G401.6 (cell line): ENCODE data around the gene EDEM3.

Experiments
- FAIRE-seq: peaks from 2 replicates; lab custom pipeline; 2012; peaks lifted over from hg19 to GRCh38; lab: Jason Lieb, UNC

EDEM3 gene

DNA sequence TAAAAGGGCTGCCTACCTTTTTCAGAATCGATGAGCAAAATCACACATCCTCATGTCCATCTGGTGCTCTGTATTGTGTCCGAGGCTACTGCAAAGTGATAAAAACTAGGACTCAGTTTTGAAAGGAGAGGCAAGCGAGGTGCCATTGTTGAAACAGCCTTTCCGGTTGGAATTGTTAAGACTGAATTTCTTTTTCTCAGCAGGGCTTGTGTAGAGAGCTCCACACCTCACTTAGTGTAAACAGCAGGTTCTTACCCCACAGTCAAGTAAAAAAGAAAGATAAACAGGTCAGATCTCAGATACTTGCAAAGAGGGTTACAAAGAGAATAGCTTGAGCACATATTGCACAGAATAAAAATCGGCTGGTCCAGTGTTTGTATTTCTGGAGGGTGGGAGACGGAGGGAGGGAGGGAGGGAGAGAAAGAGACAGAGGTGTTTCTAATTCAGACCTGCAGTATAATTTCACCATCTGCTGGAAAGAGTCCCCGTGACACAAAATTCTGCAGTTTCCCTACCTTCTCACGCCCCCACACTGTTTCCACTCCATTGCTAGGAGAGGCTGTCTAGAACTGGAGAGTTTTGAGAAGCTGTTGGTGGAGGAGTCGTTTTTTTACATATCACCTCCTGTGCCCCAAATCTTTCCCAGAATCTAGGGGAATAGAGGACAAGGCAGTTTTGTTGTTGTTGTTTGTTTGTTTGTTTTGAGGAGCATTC, 82.5 kb downstream of the EDEM3 start:
- no peak for FAIRE-seq

DNA sequence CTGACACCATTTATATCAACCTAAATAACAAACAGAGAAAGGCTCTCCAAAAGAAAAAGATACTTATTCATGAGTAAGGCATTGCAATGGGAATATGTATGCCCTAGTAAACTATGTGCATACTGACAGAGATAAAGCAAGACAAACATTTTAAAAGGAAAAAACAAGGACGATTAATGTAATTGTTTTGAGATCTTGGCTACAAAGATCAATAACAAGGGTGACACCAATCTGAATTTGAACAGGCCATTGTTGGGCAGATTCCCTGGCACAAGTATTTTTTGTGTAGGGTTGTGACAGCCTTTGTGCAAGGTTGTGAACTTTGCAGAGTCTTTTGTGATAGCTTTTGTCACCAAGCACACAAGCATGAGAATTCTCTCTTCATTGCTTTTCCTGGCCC, 85.3 kb downstream of the EDEM3 start:
- FAIRE-seq = no peak

DNA sequence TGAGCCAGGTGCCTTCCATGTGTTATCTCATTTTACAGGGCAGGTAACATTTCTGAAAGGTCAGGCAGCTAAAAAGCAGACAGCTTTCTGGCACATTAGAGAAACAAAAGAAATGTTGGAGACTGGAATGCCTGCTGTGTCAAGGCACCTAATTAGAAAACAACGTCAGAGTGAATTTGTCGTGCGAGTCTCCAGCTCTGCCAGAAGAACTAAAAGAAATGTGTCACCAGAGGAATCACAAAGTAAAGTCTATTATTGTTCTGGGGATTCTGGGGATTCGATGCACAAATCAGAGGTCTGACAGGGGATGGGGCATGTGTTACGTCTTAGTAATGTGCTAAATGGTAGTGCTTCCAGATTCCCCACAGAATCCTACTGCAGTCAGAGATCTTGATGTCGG, 89.3 kb downstream of the EDEM3 start:
- FAIRE-seq = no peak

DNA sequence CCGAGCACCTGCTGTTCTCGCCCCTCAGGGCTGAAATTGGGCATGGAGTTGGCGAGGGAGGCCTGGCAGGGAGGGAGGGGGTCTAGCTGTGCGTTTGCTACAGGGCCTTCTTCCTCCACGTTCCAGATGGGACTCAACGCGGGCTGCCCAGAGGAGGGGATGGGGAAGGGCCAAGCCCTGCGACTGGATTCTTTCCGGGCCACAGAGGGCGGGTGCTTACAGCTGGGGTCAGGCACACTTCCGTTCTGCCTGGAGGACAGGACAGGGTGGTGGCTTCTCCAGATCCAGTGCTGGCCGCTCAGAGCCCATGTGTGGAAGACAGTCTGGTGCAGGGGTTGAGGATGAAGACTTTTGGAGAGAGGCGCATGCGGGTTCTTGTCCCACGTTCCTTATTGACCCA, 90.0 kb downstream of the EDEM3 start:
- FAIRE-seq = no peak

DNA sequence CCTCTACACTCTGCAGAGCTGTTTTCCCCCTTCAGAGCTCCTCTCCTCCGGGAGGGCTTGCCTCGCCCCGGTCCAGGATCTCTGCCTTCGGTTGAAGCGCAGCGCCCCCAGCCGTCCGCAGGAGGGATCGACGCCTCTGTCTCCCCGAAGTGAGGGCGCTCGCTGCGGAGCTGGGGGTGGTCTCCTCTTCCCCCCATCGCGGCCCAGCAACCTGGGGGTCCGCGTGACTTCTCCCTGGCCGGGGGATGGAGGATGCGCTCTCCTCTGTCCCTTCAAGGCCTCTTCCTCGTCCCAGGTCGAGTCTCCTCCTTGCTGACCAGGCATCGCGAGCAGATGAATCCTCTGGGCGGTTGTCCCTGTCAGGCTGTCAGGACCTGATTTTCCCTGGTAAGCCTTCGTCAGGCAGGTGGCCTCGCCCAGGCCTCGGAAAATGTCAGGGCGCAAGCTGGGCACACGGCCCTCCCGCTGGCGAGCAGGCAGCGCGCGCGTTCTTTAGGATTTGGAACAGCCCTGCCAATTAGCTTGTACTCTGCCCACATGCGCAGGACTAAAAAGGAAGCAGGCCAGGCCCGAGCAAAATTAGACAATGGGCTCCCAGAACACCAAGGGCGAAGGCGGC, 90.5 kb downstream of the EDEM3 start:
- FAIRE-seq = no peak

DNA sequence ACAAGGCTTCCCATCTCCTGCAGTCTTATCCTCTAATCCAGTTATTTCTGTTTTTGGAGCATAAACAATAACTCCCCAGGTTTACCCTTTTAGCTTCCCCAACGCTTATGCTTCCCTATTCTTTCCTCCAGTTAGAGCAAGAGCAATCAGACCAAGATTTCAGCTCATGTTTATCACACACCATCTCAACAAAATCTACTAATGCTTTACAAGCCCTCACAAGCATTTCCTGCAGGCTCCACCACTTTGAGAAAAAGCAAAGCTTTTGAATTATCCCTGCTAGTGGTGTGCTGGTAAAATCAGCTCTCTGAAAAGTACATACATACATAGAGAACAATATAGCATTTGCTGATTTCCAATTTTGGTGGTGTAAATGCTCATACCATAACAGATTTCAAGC, 92.9 kb downstream of the EDEM3 start:
- FAIRE-seq = no peak

DNA sequence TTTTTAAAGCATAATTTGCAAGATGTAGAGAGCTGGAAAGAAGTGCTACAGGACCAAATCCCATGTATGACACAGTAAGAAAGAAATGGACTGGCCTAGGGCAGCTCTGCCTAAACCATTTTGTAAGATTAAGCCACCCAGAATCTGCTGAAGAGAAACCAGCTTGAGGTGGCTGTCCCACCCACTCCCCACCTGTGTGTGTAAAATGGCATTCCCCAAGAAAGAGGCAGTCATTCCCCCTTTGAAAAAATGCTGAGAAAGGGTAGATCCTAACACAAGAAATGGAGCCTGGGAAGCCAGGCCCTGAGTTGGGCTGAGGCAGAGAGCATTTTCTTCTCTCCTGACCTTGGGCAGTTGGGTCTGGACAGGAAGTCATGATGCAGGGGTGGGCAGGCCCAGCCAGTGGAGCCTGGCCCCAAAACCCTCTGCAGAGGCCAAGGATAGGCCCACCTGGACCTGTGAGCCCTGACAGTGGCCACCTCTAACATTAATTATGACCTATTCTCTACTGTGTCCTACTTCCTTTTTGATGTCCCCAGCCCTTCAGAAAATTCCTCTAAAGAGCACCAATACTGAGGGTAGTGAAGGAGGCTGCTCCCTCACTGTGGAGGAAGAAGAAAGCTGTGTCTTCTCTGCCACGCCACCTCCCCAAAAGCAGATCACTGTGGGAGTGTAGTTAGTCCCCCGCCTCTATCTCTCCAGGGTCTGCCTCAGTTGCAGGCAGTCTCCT, 94.0 kb downstream of the EDEM3 start:
- FAIRE-seq = no peak

DNA sequence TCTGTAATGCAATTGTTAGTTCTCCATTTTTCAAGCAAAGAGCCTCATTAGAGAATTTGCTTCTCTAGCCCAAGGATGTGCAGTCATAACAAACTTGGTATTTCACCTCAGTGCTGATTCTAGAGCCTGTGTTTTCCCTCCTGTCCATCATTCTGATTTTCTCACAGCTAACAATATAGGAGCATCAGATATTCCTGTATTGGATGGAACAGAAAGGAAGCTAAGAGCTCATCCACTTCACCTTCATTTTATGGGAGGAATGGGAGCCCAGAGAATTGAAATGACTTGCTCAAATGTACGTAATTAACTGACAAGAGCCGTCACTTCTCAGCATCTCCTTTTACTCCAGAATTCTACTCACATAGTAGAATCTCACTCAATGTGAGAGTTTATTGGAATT, 96.6 kb downstream of the EDEM3 start:
- no peak for FAIRE-seq

DNA sequence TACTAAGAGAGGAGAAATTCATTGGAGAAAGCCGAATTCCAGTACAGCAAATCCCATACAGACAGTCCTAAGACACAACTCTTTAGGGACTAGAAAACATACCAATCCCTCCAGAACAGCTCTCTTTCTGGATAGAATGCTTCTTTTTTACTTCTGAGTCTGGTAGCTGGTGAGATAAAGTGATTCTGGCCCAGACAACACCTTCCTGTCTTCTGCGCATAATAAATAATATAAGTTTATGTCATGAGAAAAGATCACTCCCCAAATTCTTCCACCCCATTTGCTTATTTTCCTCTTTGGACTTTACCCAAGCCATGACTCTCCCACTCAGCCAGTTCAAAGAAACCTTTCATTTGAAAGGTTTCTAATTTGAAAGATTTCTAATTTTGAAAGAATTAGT, 98.4 kb downstream of the EDEM3 start:
- FAIRE-seq = no peak

DNA sequence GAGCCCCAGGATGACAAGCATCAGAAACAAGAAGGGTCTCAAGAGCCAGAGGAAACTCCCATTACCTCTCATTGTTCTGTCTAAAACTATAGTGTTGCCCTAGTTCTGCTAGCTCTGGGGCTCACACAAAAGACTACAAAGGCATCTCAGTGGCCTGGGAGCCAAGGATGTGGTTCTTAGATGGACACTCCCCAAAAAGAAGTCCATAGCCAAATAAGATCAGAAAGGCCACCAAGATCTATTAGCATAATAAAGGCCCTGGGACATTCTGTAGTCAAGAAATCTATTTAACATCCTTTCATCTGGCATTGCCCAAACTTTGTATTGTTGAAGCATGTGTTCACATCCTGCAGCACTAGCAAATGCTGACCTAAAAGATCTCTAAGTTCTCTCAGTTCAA, 99.5 kb downstream of the EDEM3 start:
- no peak for FAIRE-seq

DNA sequence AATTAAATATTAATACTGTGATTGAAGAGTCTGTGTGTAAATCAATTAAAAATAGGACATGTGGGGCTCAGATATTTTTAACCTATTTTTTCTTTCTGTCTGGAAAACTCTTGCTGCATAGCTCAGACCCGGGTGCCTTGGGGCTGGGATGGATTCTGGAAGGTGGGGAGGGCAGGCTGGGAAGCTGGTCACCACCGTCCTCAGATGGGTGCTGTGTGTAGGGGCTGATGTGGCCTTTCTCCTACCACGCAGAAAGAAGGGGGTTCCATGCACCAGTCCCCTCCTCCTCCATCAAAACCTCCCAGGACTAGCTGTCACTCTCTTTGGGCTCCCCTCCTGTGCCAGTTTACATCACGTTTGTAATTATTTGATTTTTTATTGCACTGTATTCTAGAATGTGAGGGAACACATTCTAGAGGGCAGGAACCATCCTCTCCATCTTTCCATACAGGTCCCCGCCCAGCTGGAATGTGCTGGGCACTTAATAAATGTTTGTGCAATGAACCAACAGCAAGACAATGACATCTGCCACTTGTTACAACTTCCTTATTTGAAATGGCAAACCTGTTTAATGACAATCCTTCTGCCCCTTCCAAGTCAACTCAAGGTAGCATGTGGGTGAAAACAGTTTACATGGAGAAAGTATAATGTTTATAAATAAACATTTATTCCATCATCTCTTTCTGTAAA, 104.3 kb downstream of the EDEM3 start:
- no peak for FAIRE-seq

DNA sequence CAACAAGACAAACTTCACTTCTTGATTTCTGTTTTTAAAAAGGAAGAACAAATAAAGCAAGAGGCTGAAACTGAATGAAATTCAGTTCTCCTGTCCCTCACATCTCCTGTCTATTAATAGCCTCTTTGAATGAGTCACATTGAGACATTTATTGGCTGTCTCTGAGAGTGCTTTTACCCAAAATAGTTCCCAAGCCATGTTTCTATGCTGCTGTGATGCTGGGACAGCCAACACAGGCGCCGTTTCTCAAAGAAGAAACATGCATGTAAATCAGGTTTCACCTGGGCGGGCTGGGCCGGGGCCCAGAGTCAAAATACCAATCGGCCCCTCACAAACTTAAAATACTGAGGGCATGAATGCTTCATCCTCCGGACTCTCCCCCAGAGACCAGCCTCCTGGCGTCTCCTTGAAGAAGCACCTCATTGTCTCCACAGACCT, 105.2 kb downstream of the EDEM3 start:
- FAIRE-seq = no peak

DNA sequence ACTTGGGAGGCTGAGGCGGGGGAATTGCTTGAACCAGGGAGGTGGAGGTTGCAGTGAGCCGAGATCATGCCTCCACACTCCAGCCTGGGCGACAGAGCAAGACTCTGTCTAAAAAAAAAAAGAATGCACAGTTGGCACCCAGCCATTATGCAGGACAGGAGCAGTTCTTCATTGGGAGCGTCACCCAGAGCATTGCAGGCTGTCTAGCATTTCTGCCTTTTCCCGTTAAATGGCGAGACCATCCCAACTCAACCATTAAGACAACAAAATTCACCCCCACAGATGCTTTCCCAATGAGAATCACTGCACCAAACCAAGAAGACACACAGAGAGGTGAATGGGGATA, 105.8 kb downstream of the EDEM3 start:
- FAIRE-seq = no peak

DNA sequence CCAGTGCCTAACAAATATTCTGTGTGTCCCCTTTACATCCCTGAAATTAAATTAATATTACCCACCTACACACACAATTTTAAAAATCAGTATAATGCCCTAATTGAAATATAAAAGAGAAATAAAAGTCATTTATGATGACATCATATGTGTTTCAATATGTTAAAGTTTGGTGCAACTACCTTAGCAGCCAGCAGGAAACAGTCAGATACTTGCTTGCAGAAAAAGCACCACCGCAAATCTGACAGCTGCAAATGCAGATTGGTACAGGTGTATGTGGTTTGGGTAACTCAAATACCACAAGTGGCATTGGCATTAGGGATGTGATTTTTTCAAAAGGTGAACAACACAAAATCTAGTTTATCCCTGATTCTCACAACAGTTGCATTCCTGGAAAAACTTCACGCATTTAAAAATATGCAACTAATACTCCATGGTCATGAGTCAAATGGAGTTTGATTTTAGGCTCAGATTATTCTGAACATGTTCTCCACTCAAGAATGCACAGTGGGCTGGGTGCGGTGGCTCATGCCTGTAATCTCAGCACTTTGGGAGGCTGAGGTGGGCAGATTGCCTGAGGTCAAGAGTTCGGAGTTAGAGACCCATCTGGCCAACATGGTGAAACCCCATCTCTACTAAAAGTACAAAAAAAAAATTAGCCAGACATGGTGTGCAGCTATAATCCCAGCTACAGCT, 106.3 kb downstream of the EDEM3 start:
- FAIRE-seq = no peak

DNA sequence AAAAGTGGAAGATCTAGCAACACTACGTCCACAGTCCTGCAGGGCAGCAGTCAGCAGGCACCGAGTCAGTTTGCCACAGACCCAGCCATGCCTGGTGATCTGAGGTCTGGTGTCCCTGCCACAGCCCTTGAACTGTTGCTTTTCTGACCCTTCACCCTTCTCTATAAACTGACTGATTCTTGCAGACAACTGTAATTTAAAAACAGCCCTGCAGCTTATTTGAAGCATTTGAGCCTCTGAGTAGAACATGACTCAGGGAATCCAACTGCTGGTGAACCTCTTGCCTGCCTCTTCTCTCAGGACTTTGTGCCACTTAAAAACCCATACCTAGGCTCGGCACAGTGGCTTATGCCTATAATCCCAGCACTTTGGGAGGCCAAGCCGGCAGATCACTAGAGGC, 107.2 kb downstream of the EDEM3 start:
- FAIRE-seq = no peak

DNA sequence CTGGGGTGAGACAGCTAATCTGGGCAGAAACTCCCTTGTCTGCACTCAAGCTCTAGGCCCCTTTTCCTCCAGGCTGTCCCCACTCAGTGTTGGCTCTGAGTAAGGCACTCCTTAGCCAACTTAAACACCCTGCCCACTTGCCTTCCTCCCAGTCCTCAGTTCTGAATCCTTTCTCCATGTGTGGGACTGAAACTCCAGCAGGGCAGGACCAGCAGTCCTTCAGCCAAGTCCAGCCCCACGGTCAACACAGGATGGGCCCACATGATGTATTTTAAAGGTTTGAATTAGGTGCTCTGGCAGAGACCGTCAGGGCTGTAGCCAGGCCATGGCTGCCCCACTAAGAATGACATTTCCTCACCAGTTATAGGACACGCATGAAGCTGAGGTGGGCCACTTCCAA, 107.8 kb downstream of the EDEM3 start:
- no peak for FAIRE-seq

DNA sequence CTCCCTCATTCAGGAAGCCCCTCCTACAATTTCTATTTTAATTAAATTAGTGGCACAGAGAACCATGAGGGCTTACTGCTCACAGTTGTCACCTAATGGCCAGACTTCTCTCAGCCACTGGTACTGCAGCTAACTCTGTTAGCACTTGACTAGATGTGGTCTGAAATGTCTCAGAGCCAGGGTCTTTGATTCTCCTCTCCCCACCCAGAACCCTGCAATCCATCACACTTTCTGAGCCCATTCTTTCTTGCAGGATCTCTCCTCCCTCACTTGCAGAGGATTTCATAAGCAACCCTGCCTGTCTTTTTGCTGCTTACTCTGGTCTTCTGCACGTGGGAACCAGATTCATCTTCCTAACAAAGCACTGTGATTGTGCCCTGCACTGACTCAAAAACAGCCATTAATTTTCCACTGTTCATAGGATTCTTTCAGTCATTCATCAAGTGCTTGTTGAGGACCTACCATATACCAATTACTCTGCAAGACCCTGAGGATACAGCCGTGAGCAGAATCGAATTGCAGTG, 108.4 kb downstream of the EDEM3 start:
- FAIRE-seq = no peak

DNA sequence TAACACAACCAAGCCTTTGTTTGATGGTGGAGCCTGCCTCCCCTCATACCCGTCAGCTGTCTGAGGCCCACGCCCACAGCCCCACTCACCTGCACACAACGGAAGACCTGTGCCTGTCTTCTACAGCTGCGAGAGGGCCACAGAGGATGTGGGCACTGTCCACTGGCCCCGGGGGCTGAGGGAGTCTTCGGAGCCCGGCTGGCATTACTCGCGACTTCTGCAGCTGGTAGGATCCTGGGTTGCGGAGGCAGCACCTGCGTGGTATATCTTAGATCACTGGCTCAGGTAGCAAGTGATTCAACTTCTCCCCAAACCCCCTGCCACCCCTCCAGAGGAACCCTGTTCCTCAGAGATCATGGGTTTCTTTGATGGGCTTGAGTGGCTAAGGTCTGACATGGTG, 109.9 kb downstream of the EDEM3 start:
- no peak for FAIRE-seq

DNA sequence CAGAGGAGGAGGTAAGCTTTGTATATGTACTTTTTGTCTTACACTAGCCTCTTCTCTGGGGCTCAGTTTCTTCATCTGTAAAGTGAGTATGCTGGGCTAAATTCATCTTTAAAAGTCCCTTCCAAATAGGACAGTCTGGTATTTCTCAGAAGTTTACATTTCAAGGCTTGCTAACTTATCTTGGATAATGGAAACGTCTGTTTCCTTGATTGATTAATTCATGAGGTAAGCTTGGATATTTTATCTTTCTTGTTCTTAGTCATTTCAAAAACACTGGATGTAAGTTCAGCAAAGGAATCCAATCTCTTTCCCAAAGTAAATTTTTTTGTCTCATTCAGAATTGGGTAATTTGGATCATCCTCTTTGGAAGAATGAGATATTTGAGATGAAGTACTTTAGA, 111.0 kb downstream of the EDEM3 start:
- no peak for FAIRE-seq

DNA sequence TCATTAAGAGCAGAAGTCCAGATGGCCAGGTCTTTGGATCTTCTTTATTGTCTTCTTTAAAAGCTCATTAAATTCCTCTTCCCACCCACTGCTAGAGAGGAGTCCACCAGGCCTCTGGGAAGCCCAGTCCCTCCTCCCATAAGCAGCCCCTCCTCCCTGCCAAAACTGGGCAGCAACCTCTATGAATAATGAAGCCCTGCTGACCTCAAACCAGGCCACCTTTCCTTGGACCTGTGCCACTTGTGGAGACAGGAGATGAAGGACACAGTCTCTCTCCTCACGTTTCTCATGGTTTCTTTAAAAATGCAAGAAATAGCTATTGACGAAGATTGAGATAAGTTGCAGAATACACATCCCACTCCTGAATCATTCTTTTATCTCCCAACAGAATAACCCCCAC, 112.8 kb downstream of the EDEM3 start:
- no peak for FAIRE-seq

DNA sequence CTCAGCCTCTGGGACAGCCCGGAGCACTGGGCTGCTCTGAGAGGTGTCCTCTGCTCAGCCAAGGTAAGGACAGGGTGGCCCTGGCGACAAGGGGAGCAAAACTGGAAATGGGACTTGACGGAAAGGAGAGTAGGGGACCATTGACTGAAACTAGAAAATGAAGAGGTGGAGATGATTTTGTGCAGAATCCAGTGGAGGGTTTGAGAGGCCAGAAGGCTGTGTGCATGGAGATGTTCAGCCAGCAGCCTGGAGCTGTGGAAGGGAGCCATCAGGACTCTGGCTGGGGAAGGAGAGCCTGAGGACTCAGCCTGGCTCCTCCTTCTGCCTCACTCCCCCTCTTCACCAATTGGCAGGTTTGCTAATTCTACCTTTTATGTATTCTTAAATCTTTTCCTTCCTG, 114.2 kb downstream of the EDEM3 start:
- FAIRE-seq = no peak
